NCI-H526 (cell line): Measurements from ENCODE around the gene NRG4.
"Not testable (repeated sequence)": the region's sequence is repeated elsewhere in the genome, so short reads cannot be mapped to it uniquely, and the experiment has no call there.

Source experiments
- DNase-seq, 2 experiments: peaks; one replicate each; lab custom pipeline; 2025; lab: John Stamatoyannopoulos, UW

Gene NRG4

DNA sequence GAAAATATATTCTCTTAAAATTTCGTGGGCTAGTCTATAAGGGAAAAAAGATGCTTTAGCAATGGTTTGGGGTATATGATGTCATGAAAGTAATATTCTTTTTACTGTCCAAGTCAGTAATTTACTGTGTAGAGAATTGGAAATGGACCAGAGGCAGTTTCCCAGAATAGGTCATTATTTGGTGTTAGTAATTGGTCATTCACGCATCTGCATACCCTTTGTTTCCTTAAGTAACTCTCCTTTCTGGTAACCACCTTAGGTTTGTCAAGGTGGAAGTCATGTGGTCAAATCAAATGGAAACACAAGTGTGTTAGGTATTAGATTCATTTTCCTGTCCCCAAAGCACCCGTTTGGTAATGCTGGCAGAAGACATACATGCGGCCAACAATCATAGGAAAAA, 84.6 kb downstream of the NRG4 start:
- no peak for DNase-seq

DNA sequence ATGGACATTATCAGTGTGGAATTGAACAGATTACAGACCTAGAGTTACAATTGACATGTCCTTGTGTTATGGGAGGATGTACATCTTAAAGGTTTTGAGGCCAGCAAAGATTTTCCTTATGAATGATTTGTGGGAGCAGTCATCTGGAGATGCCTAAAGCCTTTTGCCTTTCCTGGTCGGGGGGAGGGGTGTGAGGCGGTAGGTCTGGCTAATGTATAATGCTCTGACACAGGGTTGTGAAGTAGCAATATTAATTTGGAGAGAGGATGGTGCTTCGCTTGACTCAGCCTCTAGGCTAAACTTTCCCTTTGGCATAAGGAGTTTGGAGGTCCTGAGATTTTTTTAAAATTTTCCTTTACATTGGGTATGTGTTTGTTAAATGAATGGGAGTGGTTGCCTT, 85.3 kb downstream of the NRG4 start:
- no peak for DNase-seq

DNA sequence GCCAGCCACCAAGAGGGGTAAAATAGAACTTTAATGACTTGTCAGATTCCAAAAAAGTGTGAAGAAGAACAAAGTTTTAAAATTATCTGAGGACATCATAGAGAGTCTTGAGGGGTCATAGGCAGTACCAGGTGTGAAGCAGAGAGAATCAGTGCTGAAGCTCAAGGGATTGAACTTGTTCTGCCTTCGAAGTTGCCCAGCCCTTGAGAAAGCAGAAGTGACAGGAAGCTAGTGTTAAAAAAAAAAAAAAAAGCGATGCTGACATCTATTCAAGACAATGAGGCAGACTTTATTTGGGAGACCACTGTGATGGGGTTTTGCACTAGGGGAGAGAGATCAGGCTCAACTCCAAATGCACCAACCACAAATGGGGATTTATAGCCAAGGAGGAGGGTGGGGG, 86.8 kb downstream of the NRG4 start:
- DNase-seq = no peak

DNA sequence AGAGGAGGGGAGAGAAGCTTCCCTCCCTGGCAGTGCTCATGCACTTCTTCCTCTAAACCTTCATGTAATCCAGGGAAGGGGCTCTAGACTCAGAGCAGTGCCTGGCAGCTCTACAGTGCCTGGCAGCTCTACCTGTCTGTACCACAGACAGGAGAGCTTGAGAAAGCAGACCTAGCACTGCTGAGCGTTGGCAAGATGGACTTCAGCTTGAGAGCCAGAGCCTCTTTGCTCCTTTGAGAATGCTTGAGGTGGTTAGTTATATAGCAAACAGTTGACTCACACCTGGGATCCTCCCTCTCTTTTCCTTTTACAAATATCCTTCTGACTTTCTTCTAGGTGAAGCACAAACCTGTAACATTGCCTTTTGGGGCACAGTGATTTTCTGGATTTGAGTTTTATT, 87.6 kb downstream of the NRG4 start:
- DNase-seq = no peak

DNA sequence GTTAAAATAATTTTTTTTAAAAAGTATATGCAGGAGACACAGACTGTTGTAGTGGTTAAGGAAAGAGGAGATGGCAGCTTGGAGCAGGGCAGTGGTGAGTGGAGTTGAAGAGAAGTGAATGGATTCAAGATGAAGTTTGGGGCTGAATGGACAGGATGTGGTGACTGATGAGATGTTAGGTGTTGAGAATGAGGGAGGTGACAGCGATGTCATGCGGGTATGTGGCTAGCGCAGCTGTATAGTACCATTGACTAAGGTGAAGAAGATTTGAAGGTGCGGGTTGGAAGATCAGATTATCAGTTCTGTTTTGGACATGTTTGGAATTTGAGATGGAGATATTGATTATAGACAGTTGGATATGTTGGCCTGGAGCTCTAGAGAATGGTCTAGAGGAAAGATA, 88.5 kb downstream of the NRG4 start:
- no peak for DNase-seq

DNA sequence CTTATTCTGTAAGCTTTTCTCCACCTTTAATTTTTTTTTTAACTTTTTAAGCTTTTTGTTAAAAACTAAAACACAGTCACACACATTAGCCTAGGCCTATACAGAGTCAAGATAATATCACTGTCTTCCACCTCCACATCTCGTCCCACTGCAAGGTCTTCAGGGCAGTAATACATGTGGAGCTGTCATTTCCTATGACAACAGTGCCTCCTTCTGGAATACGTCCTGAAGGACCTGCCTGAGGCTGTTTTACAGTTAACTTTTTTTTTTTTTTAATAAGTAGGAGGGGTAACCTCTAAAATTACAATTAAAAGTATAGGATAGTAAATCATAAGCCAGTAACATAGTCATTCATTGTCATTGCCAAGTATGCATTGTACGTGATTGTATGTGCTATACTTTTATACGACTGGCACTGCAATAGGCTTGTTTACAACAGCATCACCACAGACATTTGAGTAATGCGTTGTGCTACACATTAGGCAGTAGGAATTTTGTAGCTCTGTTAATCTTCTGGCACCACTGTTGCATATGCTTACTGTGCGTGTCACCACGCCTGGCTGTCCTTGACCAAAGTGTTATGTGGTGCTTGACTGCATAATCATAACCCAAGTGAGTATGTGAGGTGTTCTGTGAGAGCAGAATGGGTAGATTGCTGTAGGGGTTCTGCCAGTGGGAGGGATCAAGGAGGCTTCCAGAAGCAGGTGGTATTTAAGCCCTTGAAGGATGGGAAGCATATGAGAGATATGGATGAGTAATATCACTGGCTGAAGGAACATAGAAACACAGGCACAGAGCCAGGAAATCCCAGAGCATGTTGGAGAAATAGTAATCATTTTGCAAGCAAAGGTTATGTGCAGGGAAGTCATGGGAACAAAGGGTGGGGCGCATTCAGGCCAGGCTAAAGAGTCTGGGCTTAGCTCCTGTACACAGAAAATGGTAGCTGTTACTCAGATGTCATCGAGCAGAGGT, 90.2 kb downstream of the NRG4 start:
- DNase-seq = peak; percentile 25 to 58

DNA sequence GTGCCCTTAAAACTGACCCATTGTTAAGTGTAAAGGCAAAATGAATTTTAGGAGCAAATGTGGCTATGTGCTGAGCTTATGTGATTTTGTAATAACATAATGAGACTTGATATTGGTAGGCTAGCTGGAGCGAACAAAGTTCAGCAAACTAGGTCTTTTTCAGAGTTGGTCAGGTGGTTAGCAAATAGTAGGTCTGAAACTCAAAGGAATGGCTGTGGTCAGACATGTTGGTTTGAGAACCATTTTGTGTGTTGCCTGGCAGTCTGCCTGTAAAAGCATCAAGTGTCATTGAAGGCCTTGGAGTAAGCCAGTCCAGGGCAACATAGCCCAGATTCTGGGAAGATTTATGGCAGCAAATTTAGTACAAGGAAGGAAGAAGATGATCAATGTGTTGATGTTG, 92.1 kb downstream of the NRG4 start:
- no peak for DNase-seq

DNA sequence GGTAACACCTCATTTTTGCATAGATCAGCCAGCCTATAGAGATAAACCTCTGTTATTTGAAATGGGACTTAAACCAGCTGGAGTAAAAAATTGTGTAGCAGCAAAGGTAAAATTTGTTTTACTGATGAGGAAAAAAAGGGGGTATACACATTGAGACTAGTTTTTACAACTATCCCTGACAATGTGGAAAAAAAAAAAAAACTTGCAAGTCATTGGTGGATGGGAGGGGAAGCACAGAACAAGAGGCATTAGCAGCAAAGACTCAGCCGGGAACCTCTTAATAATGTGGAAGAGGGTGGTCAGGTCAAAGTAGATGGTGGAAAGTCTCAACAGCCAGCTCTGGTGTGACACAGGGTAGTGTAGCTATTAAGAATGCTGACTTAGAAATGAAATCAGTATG, 94.1 kb downstream of the NRG4 start:
- no peak for DNase-seq

DNA sequence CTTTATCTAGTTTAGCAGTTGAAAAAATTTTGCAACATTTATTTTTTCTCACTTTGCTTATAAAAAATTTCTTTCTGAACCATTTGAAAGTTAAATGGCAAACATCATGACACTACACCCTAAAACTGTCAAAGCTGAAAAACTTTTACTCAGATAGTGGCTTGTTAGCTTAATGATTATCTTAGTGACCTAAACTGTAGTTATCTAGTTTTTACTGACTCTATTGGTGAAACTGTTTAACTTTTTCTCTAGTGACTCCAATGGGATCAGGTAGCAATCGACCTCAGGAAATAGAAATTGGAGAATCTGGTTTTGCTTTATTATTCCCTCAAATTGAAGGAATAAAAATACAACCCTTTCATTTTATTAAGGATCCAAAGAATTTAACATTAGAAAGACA, 95.2 kb downstream of the NRG4 start:
- DNase-seq = no peak

DNA sequence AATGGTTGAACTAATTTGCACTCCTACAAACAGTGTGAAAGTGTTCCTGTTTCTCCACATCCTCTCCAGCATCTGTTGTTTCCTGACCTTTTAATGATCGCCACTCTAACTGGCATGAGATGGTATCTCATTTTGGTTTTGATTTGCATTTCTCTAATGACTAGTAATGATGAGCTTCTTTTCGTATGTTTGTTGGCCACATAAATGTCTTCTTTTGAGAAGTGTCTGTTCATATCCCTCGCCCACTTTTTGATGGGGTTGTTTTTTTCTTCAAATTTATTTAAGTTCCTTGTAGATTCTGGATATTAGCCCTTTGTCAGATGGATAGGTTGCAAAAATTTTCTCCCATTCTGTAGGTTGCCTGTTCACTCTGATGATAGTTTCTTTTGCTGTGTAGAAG, 101.9 kb downstream of the NRG4 start:
- DNase-seq = not testable (repeated sequence)

DNA sequence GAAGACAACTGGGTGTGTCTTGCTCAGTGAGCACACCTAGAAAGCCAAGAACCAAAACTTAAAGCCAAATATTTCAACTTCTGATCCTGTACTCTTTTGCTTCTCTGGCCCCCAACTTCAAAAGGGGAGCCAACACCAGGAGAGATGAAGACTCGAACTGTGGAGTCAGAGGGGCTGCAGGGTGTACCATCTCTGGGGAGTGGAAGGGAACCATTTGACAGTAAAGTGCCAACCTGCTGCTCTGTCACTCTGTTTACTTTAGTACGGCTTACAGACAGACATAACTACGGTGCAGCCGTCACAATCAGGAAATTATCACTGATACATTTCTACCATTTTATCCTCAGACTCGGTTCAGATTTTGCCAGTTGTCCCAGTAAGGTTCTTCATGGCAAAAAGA, 107.0 kb downstream of the NRG4 start:
- DNase-seq = no peak

DNA sequence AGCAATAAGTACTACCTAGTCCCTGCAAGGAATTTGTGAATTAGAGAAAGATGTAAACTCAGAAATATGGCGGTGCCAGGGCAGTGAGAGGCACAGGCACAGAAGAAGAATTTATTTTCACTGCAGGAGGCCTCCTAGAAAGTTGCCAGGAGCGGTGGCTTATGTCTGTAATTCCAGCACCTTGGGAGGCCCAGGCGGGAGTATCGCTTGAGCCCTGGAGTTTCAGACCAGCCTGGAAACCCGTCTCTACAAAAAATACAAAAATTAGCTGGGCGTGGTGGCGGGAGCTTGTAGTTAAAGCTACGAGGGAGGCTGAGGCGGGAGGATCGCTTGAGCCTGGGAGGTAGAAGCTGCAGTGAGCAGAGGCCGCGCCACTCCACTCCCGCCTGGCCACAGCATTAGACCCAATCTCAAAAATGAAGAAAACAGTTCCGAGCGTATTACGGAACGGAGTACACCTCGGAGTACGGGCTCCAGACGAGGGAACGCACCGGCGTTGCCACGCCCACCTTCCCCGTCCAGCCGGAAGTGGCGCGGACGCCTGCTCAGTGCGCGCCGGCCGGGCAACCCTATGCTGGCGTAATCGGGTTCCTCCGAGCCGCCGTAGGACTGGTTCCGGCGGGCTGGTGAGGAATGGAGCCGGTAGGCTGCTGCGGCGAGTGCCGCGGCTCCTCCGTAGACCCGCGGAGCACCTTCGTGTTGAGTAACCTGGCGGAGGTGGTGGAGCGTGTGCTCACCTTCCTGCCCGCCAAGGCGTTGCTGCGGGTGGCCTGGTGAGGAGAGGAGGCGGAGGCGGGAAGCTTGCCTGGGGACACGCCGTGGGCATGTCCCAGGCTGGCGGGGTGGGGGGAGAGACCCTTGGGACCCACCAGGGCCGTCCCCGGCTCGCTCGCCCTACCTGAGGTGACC, 108.6 kb downstream of the NRG4 start, which contains the start of gene FBXO22:
FBXO22 (plus strand) TSS at position 548 of the 909 bp plus-strand sequence; CDS start at position 634, 86 bp downstream.
- peak; percentile 58 to 96 for DNase-seq

DNA sequence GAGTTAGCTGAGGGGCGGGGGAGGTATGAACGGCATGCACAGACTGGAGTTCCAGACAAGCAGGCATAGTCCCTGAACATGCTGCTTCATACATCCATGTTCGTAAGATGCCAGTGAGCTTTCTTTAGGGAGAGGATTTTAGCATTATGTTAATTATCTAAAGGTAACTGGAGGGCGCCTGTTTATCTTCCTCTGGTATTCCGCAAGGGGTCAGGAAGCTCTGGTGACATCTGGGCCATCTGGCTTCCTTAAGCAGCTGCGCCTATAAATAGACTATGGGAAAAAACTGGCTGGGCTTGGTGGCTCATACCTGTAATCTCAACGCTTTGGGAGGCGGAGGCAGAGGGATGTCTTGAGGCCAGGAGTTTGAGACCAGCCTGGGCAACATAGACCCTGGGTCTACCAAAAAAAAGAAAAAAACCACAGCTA, 110.1 kb downstream of the NRG4 start:
- DNase-seq = no peak

DNA sequence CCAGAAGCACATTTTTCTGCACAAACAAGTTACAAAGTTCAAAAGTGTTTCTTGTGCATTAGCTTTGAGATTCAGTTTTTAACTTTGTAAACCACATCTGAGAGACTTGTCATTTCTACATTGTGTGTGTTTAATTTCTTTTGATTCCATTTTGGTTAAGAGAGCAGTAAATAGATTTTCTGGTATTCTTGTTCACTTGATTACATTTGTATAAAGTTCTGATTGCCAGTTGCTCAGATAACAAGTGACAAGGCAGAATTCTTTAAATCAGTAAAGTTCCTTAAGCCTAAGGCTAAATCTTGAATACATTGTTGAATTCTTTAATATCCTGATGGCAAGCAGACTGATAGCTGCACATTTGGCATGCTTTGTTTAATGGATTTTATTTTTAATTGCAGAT, 111.6 kb downstream of the NRG4 start:
- DNase-seq = no peak

DNA sequence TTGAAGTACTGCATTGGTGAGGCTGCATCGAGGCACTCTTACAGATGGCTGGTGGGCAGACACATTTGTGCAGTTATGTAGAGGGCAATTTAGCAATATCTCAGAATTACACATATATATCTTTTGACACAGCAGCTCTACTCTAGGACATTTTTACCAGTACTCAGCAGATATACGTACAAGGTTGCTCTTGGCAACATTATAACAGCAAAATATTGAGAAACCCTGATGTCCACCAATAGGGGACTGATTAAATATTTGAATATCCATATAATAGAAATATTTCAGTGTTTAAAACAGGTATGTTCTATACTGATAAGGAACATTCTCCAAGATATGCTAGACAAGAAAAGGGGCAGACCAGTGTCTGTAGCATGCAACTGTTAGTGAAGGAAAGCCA, 116.5 kb downstream of the NRG4 start:
- DNase-seq = no peak

DNA sequence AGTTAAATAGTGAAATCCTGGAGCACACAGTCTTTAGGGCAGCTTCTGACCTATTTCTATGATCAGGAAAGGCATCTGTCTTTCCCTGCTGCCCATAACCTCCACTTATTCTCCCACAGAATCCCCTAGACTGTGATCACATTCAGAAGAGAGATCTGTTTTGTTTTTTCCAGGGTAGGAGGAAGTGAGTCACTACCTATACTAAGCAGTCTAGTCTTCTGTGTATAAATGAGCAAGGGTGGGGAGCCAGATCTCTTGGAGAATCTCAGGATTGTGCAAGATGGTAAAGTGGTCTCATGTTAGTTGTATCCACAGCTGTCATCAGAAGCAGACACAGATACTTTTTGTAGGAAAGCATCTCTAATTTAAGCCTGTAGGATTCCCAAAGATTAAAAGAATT, 120.3 kb downstream of the NRG4 start:
- no peak for DNase-seq
